HL-60/S4 treated with phorbol 12-myristate 13-acetate at 8.2 ng/mL for 4 days and 3 days (cell line): ENCODE results near the gene SLC16A4.

Experiments
- in situ Hi-C: fragments of 300-500 bp; cut with MboI; formaldehyde crosslinking; loops from 2 replicates; pipeline ENCODE4 v1.15.0; 2022; ENCODE audit warnings: low sequenced_read_pairs

Gene SLC16A4

DNA sequence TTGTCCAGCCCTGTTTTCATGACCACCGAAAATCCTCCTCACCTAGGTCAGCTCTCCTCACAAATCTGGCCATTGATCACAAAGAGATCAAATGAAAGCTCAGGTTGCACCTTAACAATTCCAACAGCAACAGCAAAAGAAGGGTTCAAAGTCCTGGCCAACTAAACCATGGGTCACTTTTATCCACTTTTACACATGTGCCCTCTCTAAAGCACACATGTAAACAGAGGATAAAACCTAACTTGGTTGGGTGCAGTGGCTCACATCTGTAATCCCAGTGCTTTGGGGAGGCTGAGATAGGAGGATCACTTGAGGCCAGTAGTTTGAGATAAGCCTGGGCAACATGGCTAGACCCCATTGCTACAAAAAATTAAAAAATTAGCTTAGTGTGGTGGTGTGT is 55.6 kb downstream of the SLC16A4 start:
- in situ Hi-C loops = no loop called here

- in situ Hi-C loops = no loop called here
Measured at GRCh38 chr1:110328700-110329099, 62.1 kb downstream of the SLC16A4 start.

DNA sequence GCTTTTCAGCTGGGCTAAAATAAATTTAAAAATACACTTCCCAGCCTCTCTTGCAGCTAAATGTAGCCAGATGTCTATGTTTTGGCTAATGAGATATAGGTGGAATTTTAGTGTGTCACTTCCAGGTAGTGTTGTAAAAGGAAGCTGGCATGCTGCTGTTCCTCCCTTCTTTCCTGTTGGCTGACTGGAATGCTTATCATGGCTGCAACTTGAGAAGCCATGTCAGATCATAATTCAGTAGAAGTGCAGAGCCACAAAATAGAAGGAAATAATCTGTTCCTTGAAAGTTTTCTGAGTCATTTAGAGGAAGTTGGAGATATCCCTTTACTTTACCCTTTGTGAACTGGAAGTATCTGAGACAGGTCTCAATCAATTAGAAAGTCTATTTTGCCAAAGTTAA is 62.6 kb downstream of the SLC16A4 start:
- in situ Hi-C loops = no loop called here

DNA sequence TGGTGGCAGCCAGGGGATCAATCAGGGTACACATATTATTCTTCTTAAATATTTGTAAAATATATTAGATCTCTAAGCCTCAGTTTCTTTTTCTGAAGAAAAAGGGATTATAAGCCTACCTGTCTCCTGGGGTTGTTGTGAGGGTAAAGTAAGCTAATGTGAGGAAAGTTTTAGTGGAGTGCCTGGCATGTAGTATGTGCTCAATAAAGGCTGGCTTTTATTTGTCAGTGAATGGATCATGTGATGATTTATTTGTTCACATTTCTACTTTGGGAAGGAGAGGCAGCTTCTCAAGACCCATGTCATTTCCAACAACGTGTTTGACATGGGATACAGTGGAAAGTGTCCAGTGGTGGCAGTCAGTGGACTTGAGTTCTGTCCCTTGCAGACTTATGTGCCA is 64.0 kb downstream of the SLC16A4 start:
- in situ Hi-C loops = no loop called here

GRCh38 chr1:110324667-110325066 is 66.2 kb downstream of the SLC16A4 start:
- in situ Hi-C loops = no loop called here

DNA sequence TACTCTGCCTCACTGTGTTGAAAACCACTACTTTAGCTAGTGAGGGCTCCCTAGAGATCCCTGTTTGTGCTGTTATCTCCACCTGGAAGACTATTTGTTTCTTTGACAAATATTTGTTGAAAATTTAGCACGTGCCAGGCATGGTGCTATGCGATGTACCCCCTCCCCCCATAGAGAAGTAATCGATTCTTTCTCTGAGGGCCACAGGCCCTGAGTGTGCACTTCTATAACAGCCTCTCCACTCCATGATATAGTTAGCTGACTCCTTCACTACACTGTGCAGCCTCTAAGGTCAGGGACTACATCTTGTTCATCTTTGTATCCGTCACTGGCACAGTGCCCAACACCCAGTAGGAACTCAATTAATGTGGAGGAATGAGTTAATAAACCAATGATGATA is 69.0 kb downstream of the SLC16A4 start:
- in situ Hi-C loops = no loop called here

- in situ Hi-C loops = no loop called here
Measured at GRCh38 chr1:110321045-110321444, 69.8 kb downstream of the SLC16A4 start.

DNA sequence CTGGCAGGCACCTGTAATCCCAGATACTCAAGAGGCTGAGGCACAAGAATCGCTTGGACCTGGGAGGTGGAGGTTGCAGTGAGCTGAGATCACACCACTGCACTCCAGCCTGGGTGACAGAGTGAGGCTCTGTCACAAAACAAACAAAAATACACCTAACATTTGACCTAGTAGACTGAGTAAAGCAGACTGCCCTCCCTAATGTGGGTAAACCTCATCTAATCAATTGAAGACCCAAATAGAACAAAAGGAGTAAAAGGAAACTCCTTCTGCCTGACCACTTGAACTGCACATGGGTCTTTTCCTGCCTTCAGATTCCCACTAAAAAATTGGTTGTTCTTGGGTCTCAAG is 70.7 kb downstream of the SLC16A4 start:
- in situ Hi-C loops = no loop called here

- in situ Hi-C loops = no loop called here
Measured at GRCh38 chr1:110319332-110320167, 71.3 kb downstream of the SLC16A4 start.

GRCh38 chr1:110318046-110318445 is 72.8 kb downstream of the SLC16A4 start:
- in situ Hi-C loops = no loop called here

DNA sequence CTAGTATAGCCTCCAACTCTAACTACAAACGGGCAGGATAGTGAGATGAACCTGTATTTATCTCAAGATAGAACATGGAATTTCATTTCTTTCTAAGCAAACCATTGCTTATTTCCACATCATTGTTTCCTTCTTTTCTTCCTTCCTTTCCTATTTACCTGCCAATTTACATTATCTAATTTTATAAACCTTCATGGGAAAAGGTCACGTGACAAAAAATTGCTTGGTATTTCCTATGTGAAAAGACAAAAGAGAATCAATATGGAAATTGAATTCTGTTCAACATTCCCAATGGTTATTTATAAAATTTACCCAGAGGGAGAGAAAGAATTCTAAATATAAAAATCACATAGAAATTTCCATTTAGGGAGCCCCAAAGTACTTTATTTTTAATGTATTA is 74.1 kb downstream of the SLC16A4 start:
- in situ Hi-C loops = no loop called here
